Adipose tissue (tissue), 3 donors: ENCODE data around the gene NOS3. TPM values are rescaled to one million over a fixed set of nuclear protein-coding genes. Genes with fewer than 3 reads are reported as not detected.

ENCODE experiments used
- H3K27ac ChIP-seq: one replicate; pipeline ENCODE4 v1.5.1; 2013; ENCODE audit warnings: low read depth, low read length
- WGBS, 3 donors: extraction: QIAGEN DNeasy Blood & Tissue Kit; methylation state at CpG; one replicate each; pipeline ENCODE4 v1.1.7; 2013; 5-methylcytosine and 5-hydroxymethylcytosine counted together
- polyA plus RNA-seq, 3 donors: library from polyadenylated mRNA; stranded (reverse); fragments of 200-250 nt; gene quantifications; one replicate each; pipeline ENCODE4 v1.2.3, GENCODE V29; 2013
- donor health status: healthy with polysubstance abuse.
- donor health status: Bipolar disorder and iron deficiency.
- donor health status: healthy.

NOS3 gene
- polyA plus RNA-seq, 3 donors = 4.1 to 36.9 (median 23.3) TPM

GRCh38 chr7:151057989-151058780 lies 67.4 kb downstream of the NOS3 start:
- H3K27ac ChIP-seq = peak overlapping the region; percentile 63
- 0 to 1% (median 1%) methylated on average over 46 of the region's 46 CpGs for WGBS, 3 donors

DNA sequence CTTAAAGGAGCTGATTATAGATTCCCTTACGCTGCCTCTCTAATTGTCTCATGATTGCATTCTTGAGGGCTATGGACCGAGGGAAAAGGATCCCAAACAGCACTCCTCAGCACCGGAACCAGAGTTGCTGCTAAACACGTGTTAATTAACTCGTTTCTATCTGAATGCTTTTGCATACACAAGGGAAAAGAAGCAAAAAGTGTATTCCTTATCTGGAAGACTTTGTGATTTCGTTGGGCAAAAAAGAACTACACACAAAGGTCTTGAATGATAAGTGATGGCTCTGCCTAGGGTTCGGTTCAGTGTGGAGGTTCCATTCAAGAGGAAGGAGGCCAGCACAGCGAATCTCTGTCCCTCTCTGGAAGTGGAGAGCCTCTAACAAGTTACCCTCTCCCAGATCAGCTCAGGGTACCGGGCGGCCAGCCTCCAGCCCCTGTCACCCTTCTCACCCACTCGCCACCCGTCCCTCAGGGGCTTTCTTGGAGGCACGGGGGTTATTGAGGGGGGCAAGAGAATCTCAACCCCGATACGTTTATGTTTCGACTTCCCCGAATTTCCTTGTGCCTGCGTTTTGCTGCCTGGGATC lies 68.1 kb downstream of the NOS3 start:
- peak overlapping the region; percentile 63 for H3K27ac ChIP-seq
- 4 to 6% (median 6%) methylated on average over 18 of the region's 18 CpGs for WGBS, 3 donors

DNA sequence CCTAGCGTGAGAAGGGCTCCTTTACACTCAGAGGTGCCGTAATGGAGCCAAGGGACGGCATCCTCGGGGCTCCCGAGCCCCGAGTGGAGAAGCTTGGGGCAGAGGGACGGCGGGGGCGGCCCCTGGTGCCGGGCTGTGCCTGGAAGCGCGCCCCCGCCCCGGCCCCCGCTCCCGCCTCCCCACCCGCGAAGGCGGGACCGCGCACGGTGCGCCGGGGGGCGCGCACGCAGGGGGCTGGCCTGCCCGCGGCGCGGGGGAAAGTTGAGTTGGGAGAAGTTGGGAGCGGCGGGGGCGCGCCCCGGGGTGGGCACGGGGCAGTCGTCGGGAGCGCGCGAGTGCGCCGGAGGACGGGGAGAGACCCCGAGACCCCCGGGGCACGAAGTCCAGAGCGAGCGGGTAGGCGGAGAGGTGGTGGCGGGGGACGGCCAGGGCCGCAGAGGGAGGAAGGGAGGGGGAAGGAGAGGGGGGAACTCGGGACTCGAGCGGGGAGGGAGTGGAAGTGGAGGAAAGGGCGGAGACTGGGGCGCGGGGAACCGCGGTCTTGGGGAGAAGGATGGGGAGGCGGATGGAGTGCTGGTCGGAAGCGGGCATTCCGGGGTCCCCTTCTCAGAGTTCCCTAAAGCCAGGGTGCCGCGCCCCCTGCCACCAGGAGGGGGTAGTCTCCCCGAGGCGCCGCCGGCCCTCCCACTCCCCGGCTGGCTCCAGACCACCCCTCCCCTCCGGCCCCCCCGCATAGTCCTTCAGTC lies 68.7 kb downstream of the NOS3 start, which contains the start of gene SLC4A2:
Gene SLC4A2 (plus strand): TSS at position 223 of the 746 bp plus-strand sequence. CDS start 2,399 bp downstream, outside the sequence.
- peak within 1 kb of the TSS; percentile 63 for H3K27ac ChIP-seq
- WGBS, 3 donors = 0 to 1% (median 1%) methylated on average over 35 to 75 of the region's 75 CpGs

GRCh38 chr7:151060113-151060415 lies 69.2 kb downstream of the NOS3 start:
- peak overlapping the region; percentile 33 for H3K27ac ChIP-seq
- WGBS, 3 donors = 1 to 6% (median 4%) methylated on average over 16 to 17 of the region's 17 CpGs

DNA sequence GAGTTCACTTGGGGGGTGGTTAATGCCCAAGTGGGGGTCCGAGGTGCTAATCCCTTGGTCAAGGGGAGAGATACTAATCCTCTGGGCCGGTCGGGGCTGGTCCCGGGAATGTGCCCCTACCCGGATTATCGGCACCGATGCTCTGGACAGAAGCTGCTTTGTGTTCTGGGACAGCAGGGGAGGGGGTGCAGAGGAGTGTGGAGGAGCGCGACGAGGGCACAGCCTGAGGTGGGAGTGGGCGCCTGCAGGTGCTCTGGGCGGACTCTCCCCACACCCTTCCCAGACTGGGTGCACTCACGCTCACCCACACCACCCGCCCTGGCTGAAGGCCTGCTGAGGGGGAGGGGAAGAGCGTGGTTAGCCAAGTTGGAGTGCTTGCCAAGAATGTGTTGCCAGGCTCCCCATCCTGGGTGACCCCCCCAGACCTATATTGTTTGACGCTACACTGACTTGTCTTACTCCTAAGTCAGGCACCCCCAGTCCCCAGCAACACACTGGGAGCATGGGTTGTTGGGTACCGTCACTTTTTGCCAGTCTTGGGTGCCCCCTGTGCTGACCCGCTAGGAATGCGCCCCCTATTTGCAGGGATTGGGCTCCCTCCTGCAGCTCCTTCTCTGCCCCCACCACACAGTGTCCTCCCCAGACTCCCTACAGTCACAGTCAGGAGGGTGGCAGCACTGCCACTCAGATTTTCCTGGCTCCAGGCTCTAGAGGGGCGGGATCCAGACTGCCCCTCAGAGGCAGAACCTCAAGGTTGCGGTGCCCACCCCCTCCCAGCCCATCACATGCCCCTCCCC lies 69.8 kb downstream of the NOS3 start:
- no peak overlapping the region for H3K27ac ChIP-seq
- 10 to 18% (median 16%) methylated on average over 17 to 21 of the region's 21 CpGs for WGBS, 3 donors

DNA sequence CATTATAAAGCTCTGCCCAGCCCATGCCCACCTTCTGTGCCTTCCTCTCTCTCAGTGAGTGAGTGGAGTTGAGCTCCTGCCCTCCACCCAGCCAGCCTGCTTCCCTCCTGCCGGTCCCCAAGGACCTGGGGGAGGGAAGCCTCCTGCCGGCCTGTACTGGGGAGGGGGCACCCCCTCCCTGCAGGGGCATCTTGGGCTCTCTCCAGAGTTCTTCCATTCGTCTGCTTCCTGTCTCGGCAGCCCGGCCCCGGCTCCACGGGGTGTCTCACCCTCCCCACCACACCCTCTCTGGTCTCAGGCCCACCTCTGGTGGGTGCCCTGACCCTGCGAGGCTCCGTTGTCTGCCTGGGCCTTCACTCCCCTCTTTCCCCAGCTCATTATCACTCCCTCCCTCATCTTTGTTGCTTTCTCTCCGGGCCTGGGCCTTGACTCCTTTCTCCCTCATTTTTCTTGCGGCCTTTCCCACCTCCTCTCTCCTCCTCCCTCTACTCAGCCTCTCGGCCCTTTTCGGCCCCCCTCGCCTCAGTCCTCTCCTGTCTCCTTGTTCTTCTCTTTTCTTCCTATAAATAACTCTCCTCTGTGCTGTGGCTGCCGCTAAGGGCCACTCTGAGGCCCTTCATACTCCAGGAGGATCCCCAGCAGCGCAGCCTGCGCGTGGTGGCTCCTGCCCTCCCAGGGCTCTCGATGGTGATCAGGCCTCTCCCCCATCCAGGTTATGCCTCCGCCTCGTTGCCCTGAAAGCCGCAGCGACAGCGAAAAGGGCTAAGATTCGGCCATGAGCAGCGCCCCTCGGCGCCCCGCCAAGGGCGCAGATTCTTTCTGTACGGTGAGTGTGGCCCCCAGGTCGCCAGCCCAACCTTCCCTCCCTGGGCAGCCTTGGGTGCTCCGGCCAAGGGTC lies 70.6 kb downstream of the NOS3 start:
- H3K27ac ChIP-seq = no peak overlapping the region
- WGBS, 3 donors = 48 to 72% (median 69%) methylated on average over 32 to 33 of the region's 33 CpGs

DNA sequence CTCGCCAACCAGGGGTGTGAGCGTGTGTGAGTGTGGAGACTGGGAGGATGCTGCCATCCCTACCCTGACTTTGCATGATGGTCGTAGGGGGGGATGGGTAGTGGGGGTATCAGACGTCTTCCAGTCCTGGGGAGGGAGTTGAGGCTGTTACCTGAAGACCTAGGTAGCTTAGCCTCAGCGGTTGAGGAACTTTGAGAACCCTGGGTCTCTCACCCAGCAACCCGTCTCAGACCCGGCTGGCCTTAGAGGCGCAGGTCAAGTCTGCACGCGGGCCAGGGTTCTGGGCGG lies 71.2 kb downstream of the NOS3 start:
- no peak overlapping the region for H3K27ac ChIP-seq
- WGBS, 3 donors = 33 to 83% (median 74%) methylated on average over 8 to 11 of the region's 11 CpGs

DNA sequence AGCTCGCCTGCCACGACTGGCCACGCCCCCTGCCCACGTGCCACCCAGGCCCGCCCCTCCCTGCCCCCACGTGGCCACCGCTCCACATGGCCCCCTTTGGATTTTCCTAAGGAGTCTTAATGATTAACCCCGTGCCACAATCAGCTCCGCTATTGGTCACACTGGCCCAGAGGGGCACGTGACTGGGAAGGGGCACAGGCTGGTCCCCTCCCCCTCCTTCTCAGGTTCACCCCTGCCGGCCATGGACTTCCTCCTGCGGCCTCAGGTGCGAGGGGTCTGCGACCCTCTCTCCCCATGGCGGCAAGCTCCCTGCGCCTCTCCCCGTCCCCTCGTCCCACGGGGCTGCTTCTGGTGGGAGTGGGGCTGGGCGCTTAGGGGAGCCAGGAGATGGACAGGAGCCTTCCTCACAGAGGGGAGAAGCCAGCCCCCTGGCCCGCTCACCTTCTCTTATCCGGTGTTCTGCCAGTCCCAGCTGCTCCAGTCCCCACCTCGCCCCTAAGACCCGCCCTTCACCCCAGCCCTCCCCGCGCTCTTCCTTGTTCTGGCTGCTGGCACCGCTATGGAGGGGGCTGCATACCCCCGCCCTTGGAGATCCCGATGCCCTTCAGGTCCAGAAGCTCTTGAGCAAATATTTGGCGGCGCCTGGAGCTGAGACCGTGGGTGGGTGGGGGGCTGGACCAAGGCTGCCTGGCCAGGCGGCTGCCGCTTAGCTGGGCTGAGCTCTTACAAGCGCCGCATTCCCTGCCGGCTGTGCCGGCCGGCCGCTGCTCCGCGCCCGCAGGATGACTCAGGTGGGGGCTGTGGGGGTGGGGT lies 71.8 kb downstream of the NOS3 start:
- no peak overlapping the region for H3K27ac ChIP-seq
- WGBS, 3 donors = 14 to 73% (median 60%) methylated on average over 37 to 43 of the region's 43 CpGs

- no peak overlapping the region for H3K27ac ChIP-seq
- 15 to 68% (median 53%) methylated on average over 9 to 11 of the region's 11 CpGs for WGBS, 3 donors
Observed at GRCh38 chr7:151063212-151063561, 72.4 kb downstream of the NOS3 start.

Other genes with a start within 250 kb of the NOS3 start
- 10 to 100 TPM in 2 of 3 donors, 1 to 10 TPM in 1; 9.1 to 56.5 (median 43.7) TPM for gene TMEM176B, start 190.7 kb upstream of the NOS3 start, polyA plus RNA-seq
- gene TMEM176A, start 190.2 kb upstream of the NOS3 start, polyA plus RNA-seq = 10 to 100 TPM in 2 of 3 donors, 1 to 10 TPM in 1; 5.8 to 60.4 (median 36.7) TPM
- gene AOC1, start 138.5 kb upstream of the NOS3 start, polyA plus RNA-seq = under 1 TPM in 2 of 3 donors, not detected in 1; 0.07 to 0.15 TPM
- 1 to 10 TPM in 1 of 3 donors, under 1 TPM in 2; 0.19 to 3.4 (median 0.22) TPM for gene KCNH2, start 12.7 kb upstream of the NOS3 start, polyA plus RNA-seq
- 1 to 10 TPM in 1 of 3 donors, under 1 TPM in 2; 0.11 to 2.1 (median 0.37) TPM for gene ATG9B, start 33.5 kb downstream of the NOS3 start, polyA plus RNA-seq
- 10 to 100 TPM; 11.2 to 24.0 (median 14.6) TPM for gene ABCB8, start 37.4 kb downstream of the NOS3 start, polyA plus RNA-seq
- 1 to 10 TPM; 1.3 to 7.6 (median 2.8) TPM for gene ASIC3, start 57.5 kb downstream of the NOS3 start, polyA plus RNA-seq
- gene CDK5, start 66.9 kb downstream of the NOS3 start, polyA plus RNA-seq = 1 to 10 TPM; 5.9 to 9.1 (median 7.8) TPM
- gene SLC4A2, start 68.6 kb downstream of the NOS3 start, polyA plus RNA-seq = 10 to 100 TPM; 63.7 to 73.3 (median 64.8) TPM
- 100 to 1,000 TPM in 1 of 3 donors, 10 to 100 TPM in 2; 53.0 to 104 (median 91.8) TPM for gene FASTK, start 89.8 kb downstream of the NOS3 start, polyA plus RNA-seq
- 10 to 100 TPM; 33.3 to 56.8 (median 44.0) TPM for gene TMUB1, start 92.5 kb downstream of the NOS3 start, polyA plus RNA-seq
- gene AGAP3, start 95.5 kb downstream of the NOS3 start, polyA plus RNA-seq = 10 to 100 TPM; 35.9 to 67.0 (median 51.9) TPM
- gene GBX1, start 176.7 kb downstream of the NOS3 start, polyA plus RNA-seq = not detected
- not detected for gene ASB10, start 196.2 kb downstream of the NOS3 start, polyA plus RNA-seq
- gene H2BK1, start 219.5 kb downstream of the NOS3 start, polyA plus RNA-seq = not detected
- 10 to 100 TPM; 11.3 to 32.4 (median 20.1) TPM for gene ABCF2, start 236.2 kb downstream of the NOS3 start, polyA plus RNA-seq
- 10 to 100 TPM in 2 of 3 donors, 1 to 10 TPM in 1; 9.9 to 19.1 (median 10.9) TPM for gene CHPF2, start 241.5 kb downstream of the NOS3 start, polyA plus RNA-seq